Hematopoietic multipotent progenitor cell treated with erythropoietin and hydrocortisone succinate and interleukin-3 and kit ligand, for 17 days (in vitro differentiated cells): ENCODE data around the gene TRMT44.

Source experiments
- DNase-seq: peaks from one replicate; pipeline ENCODE4 v3.0.0-alpha.2; 2015; ENCODE audit warnings: low spot score

Gene TRMT44, protein sequence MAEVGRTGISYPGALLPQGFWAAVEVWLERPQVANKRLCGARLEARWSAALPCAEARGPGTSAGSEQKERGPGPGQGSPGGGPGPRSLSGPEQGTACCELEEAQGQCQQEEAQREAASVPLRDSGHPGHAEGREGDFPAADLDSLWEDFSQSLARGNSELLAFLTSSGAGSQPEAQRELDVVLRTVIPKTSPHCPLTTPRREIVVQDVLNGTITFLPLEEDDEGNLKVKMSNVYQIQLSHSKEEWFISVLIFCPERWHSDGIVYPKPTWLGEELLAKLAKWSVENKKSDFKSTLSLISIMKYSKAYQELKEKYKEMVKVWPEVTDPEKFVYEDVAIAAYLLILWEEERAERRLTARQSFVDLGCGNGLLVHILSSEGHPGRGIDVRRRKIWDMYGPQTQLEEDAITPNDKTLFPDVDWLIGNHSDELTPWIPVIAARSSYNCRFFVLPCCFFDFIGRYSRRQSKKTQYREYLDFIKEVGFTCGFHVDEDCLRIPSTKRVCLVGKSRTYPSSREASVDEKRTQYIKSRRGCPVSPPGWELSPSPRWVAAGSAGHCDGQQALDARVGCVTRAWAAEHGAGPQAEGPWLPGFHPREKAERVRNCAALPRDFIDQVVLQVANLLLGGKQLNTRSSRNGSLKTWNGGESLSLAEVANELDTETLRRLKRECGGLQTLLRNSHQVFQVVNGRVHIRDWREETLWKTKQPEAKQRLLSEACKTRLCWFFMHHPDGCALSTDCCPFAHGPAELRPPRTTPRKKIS

DNA sequence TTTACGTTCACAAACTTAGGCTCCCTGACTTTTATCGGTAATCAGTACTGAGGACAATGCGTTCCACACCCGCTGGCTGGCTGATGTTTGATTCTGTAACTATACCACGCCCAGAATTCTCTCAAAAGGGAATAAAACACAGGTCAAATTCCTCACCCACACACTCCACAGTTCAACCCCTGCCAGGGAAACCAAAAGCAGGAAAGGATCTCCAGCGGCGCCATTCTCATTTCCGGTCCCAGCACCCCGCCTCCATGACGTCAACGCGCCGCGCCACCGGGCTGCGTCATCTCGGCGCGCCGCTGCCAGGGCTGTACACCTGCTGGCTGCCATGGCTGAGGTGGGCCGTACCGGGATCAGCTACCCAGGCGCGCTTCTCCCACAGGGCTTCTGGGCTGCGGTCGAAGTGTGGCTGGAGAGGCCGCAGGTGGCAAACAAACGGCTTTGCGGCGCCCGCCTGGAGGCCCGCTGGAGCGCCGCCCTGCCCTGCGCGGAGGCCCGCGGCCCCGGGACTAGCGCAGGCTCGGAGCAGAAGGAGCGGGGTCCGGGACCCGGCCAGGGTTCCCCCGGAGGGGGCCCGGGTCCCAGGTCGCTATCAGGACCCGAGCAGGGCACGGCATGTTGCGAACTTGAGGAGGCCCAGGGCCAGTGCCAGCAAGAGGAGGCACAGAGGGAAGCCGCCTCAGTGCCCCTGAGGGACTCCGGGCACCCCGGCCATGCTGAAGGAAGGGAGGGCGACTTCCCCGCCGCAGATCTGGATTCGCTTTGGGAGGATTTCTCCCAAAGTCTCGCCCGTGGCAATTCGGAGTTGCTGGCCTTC, at the start of gene TRMT44, which contains the start of gene ACOX3:
Gene TRMT44, plus strand, starts transcription at position 286 of the 820 bp plus-strand sequence. Its CDS starts 46 bp downstream, at position 332.
Gene ACOX3, minus strand, starts transcription at position 232 of the 820 bp plus-strand sequence. CDS start 24,202 bp downstream, outside the sequence.
- DNase-seq, result peak; percentile 94

DNA sequence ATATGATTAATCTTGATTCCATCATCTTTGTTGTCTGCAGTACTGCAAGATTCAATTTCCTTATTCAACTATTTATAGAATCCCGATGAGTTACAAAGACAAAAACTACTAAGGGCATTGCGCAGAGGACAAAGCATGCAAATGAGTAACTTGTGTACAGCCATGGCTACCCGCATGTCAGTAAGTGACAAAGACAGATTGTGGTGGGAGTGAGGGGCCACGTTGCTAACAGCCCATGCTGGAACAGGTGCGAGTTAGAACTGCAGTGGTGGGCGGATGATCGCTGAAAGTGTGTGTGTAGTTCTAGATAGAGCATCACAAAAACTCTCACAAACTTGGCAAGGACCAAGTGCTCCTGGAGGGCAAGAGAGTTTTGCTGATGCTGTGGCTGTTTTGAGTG, 49.5 kb upstream of the TRMT44 start:
- DNase-seq, result no peak

DNA sequence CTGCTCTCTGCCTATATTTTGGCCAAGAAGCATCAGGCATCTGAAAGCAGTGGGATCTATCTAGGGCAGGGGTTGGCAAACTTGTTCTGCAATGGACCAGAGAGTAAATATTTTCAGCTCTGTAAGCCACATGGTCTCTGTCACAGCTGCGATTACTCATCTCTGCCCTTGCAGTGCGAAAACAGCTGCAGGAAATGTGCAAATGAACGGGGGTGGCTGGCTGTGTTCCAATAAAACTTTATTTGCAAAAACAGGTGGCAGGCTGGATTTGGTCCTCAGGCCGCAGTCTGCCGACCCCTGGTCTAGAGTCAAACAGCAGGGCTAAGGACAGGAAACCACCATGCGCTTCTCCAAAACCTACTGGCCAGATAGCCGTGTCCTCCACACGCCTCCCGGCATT, 48.6 kb upstream of the TRMT44 start:
- DNase-seq, result no peak

DNA sequence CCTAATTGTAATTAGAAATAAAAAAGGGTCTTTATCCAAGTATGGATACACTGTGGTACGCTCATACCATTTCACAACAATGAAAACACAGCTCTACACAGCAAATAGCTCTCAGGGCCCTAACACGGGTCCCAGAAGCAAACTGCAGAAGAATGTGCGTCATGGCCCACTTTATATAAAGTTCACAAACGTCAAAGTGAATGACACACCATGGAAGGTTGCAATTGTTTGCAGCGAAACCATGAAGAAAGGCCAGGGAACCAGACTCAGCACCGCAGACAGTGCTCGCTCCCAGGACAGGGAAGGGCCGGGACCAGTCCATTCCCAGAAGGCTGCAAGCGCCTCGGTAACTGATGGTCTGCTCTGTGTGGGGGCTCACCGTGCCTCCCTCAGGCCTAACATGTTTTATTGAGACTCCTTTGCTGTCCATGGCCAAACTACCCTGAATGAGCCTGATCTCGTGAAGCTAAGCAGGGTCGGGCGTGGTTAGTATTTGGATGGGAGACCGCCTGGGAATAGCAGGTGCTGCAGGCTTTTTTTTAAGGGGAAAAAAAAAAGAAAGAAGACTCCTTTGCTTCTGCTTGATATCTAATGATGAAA, 47.9 kb upstream of the TRMT44 start:
- no peak for DNase-seq

DNA sequence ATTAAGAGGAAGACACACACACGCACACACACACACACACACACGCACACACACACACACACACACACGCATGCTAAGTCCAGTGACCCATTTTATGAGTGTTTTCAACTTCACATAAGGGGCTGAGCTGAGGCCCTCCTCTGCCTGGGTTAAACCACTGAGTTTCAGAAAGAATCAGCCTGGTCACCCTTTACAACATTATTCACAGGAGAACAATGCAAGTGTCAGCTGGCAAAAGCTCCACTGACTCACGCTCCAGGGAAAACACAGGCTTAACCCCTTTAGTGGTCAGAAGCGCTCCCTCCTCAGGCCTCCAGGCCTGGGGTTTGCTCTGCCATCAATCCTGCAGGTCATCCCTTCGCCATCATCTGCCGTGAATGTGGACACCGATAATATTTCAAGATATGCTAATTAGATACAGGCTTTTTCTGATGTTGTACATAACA, 47.0 kb upstream of the TRMT44 start:
- DNase-seq, result no peak

DNA sequence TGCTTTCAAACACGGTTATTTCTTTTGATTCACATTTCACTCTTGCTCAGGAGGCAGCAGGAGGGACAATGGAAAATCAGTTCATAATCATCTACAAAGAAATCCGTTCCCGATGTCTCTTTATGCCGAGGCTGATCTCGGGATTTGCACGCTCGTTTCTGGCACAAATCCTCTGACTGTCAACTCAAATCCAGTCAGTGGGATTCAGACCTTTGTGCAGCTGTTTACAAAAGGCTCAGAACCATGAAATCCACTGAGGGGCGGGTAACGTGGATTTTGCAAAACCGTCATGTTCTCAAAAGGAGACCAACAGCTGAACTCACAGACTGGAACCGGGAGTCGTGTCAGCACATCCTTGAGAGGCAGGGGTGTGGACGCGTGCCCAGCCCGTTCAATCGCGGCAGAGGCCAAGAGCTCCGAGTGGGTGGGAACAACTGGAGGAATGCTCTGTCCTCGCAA, 46.5 kb upstream of the TRMT44 start:
- no peak for DNase-seq

DNA sequence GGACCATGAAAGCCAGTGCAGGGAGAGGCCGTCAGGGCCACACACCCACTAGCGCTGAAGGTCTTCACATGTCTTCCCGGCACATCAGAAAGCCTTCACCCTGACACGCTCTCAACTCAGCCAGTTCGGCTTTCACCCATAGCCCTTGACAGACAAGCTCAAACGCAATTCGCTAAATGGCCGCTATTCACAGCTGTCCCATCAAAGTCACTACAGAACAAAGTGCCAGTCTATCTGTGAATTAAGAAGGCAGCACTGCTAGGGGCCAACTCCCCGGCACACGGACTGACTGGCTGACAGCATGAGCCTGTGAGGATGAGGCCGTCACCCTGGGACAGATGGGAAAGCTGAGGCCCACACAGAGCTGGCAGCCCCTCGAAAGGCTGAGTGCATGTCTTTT, 45.8 kb upstream of the TRMT44 start:
- no peak for DNase-seq

DNA sequence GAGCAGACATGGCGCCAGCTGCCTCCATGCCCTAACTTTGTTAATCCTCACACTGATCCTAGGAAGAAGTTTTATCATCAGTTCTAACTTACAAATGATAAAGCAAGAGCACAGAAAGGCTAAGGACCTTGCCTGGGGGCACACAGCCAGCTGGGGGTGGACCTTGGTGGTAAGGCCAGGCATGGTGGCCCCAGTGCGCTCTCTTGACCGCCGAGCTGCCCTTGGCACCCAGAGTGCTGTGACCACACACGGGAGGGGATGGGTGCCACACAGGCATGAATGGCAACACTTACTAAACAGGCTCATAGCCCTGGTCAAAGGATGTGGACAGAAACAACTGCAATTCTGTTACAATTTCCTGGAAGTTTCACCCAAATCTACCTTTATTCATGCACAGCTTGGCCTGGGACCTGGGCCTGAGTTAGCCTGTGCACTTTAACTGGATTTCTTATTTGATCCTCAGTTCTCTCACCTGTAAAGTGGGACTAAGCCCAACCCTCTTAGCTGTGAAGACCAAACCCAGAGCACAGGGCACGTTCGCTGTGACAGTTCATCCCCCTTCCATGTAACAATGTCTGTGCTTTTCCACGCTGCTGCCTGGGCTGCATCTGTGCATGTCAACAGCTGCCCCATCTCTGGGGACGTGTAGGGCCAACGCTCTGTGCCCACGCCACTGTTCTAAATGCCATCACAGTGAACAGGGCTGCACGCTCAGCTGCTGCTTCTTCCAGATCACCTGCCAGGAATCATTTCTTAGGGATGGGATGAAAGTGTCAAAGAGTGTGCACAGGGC, 44.9 kb upstream of the TRMT44 start:
- no peak for DNase-seq

DNA sequence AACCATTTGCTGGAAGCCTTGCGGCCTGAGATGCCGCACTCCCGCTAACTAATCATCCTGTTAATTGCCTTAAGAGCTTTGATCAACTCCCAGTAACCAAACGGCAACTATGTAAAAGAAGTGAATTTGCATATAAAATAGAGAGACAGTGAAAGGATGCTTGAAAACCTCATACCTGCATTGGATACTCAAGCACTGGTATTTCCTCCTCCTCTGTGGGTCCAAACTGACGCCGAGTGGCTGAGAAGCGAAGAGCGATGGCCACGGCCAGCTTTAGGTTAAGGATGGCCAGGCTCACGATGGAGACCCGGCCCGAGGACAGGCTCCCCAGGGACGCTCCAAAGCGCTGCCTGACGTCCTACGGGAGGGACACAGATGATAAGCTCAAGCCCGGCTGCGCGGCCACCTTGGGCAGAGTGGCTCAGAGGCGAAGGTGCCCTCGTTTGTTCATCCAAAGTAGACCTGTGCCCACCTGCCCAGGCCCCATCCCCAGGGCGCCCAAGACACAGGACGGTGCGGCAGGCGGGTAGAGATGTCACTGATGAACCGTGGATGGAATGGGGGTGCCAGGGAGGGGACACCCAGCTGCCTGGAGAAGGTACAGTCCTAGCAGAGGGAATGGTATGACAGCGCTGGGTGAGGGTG, 43.7 kb upstream of the TRMT44 start:
- DNase-seq, result no peak

DNA sequence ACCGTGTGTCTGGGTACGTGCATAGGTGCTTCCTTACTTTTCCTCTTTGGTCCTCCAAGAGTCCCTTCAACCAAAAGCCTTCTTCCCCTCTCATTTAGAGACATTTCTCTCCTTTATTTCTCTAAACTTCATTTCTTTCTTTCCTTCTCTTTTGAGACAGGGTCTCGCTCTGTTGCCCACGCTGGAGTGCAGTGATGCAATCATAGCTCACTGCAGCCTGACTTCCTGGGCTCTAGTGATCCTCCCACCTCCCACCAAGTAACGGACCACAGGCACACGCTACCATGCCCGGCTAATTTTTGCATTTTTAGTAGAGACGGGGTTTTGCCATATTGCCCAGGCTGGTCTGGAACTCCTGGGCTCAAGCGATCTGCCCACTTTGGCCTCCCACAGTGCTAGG, 42.2 kb upstream of the TRMT44 start:
- no peak for DNase-seq

DNA sequence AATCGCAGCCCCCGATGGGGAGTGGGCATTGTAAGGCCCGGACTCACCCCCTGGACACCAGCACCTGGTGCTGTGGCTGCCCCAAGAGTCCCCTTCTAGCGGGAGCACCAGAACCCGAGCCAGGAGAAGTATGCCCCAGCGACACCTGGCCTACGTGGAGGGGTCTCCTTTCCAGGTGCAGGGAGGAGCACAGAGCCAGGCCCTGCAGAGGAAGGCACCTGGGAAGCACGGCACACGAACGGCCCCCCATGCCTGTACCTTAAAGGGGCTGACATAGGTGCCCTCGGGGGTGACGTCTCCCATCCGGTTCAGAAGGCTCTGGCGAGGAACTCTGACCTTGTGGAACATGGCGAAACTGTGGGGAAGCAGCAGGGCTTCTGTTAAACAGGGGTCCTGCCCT, 41.3 kb upstream of the TRMT44 start:
- no peak for DNase-seq

DNA sequence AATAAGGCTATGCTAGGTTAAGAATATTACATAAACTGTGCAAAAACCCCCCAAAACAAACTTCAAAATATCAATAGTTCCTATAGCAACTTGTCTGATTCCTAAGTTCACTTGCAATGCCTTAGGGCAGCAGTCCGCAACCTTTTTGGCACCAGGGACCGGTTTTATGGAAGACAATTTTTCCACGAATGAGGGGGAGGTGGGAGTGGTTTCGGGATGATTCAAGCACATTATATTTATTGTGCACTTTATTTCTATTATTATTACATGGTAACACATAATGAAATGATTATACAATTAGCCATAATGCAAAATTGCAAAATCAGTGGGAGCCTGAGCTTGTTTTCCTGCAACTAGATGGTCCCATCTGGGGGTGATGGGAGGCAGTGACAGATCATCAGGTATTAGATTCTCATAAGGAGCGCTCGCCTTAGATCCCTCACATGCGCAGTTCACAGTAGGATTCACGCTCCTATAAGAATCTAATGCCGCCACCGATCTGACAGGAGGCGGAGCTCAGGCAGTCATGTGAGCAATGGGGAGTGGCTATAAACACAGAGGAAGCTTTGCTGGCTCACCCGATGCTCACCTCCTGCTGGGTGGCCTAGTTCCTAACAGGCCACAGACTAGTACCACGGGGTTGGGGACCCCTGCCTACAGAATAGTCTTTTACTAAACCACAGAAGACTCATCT, 39.8 kb upstream of the TRMT44 start:
- DNase-seq, result no peak

DNA sequence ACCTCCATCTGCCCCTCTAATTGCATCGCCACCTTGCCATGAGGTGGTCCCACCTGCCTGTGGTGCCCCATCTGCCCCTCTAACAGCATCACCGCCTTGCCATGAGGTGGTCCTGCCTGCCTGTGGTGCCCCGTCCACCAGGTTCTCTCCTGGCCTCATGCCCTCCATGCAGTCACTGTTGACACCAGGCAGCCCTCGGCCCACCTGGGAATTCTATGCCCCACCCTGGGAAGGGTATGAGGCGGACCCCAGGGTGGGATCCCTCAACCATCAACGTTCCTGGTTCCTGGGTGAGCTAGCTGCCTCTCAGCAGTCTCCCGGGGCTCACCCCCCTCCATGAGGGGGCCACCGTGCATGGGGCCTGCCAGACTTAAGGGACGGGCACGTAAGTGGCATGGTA, 38.9 kb upstream of the TRMT44 start:
- DNase-seq, result no peak

DNA sequence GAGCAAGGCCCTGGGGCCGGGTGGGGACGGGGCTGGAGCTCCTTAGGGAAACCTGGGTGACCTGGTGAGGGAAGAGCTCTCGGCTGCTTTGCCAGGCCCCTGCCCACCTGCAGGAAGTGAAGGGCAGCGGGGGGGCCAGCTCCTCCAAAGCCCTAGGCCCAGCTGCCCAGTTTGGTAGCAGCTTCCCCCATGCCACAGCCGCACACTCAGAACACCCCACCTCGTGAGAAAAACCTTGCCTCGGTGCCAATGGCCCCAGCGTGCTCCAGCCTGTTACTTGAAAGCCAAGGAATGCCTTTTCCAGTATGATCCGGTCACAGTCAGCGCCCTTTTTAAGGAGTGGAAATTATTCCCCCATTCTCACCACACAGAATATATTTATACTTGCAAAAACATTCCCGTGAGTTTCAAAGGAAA, 38.4 kb upstream of the TRMT44 start:
- DNase-seq, result no peak

DNA sequence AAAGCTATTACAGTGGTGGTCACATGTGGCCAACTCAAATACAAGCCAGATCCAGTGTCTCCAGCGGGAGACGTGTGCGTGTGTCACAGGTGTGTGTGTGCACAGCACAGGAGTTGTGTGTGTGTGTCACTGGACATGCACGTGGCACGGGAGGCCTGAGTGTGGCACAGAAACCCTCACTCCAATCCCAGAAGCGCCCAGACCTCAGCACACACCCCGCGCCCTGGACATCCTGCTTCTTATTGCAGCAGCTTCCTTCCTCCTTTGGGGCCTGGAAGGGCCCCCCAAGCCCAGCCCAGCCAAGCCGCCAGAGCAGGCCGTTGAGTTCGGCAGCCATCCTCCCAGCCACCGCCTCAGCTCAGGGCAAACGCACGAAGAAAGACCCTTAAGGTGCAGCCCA, 37.9 kb upstream of the TRMT44 start:
- DNase-seq, result no peak

DNA sequence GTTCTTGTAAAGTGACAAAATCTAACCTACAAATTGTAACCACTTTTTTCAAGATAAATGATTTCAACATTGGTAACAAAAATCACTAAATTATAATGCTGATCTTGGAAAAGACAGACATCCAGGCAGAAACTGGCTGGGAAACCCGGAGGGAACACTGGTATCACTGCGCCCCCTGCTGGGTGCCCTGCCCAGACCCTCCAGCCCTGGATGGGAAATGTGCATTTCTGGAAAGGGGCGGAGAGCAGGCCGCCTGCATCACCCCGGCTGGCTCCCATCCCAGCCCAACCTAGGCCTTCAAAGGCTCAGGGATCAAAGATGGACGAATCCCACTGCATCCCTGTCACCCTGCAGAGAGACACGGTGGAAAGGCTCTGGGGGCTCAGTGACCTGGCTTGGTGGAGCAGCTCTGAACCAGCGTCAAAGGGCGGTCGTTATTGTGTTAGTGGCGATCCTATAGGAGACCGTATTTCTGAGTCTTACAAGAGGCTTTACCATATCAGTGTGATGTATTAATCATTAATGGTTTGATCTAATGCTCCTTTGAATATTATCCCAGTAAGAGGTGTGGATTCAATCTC, 37.3 kb upstream of the TRMT44 start:
- peak; percentile 52 for DNase-seq

DNA sequence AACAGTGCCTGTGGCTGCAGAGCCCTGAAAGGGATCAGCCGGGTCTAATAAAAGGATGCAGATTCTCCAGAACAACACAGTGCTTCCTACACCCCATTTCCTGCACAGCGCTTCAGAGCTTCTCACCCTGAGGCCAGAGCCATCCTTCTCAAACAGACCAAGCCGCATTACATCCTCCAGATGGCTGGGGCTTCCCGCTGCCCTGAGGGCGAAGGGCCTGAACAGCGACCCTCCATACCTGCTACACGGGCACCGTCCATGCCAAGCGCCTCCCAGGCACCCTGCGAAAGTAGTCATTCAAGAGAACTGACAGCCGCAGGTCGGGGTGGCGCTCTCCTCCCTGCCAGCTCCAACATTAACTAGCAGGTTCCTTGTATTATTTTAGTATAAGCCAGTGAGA, 36.6 kb upstream of the TRMT44 start:
- no peak for DNase-seq

DNA sequence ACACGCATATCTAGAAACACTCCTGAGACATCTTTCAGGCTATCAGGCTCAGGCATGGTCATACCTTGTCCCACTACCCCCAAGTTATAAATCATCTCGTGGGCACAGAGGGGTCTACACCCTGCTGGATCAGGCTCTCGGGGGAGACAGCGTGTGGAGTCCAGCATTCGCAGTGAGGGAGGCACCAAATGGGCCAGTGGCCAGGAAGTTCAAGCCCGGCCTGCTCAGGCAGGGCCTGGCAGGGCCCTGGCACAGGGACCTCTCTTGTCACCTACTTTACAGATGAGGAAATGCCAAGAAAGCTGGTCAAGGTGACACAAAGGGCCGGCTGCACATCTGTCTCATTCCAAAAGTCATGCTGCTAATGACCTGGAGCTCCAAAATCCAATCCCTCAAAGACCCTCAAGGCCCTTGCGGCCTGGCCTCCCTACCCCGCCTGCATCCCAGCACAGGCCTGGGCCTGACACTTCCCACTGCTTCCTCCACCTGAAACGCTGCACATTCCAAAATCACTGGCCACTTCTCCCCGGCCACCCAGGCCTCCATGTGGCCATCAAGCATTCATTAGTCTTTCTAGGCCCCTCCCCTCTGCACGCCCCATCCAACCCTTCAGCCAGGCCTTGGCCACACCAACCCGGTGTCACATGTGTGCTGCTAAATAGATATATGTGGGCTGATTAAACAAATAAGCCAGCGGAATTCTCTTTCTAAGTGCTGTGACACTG, 35.6 kb upstream of the TRMT44 start:
- DNase-seq, result no peak

DNA sequence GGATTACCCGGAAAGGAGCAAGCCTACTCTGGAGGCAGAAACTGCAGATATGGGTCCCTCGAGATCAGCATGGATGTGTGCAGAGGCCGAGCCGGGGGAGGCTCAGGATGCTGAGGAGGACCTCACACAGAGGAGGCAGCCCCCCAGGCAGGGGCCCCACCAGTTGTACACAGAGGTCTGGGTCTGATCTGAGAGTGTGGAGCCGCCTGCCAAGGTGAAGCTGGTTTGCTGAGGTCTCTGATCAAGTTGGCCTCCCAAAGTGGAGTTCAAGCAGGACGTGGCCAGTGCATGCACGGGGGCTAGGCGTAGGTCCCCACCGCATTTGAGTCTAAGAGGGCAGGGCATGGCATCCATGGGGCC, 35.1 kb upstream of the TRMT44 start:
- DNase-seq, result no peak
